Smooth muscle cell (in vitro differentiated cells): ENCODE data around the gene TPM1. TPM values are rescaled to one million over a fixed set of nuclear protein-coding genes. Genes with fewer than 3 reads are reported as not detected.

Experiments used
- DNase-seq: peaks from one replicate; lab custom pipeline; 2025; ENCODE audit not compliant: unreplicated experiment; lab: John Stamatoyannopoulos, UW
- H2AFZ ChIP-seq: fragments of 200-600 bp; sonication (generic); 2 replicates; pipeline ENCODE4 v1.6.0; 2016; ENCODE audit warnings: antibody characterized with exemption, low read depth, mild to moderate bottlenecking
- H3F3A ChIP-seq: fragments of 200-600 bp; sonication (generic); 2 replicates; pipeline ENCODE4 v1.6.0; 2017; ENCODE audit warnings: antibody characterized with exemption, low read depth
- H3K27ac ChIP-seq: fragments of 200-600 bp; sonication (generic); 2 replicates; pipeline ENCODE4 v1.5.1; 2016; ENCODE audit warnings: low read depth, mild to moderate bottlenecking
- H3K27me3 ChIP-seq: fragments of 200-600 bp; sonication (generic); 2 replicates; pipeline ENCODE4 v1.6.1; 2016; ENCODE audit warnings: low read depth, mild to moderate bottlenecking
- H3K36me3 ChIP-seq: fragments of 200-600 bp; sonication (generic); 2 replicates; pipeline ENCODE4 v1.5.1; 2016; ENCODE audit warnings: low read depth
- H3K4me1 ChIP-seq: fragments of 200-600 bp; sonication (generic); 2 replicates; pipeline ENCODE4 v1.5.1; 2016; ENCODE audit warnings: low read depth
- H3K4me2 ChIP-seq: fragments of 200-600 bp; sonication (generic); 2 replicates; pipeline ENCODE4 v1.6.0; 2016; ENCODE audit warnings: mild to moderate bottlenecking
- H3K4me3 ChIP-seq: fragments of 200-600 bp; sonication (generic); 2 replicates; pipeline ENCODE4 v1.5.1; 2016; ENCODE audit warnings: mild to moderate bottlenecking
- H3K79me2 ChIP-seq: fragments of 200-600 bp; sonication (generic); 2 replicates; pipeline ENCODE4 v1.6.0; 2016; ENCODE audit warnings: low read depth, mild to moderate bottlenecking
- H3K9ac ChIP-seq: fragments of 200-600 bp; sonication (generic); 2 replicates; pipeline ENCODE4 v1.6.0; 2016; ENCODE audit warnings: low read depth
- H3K9me3 ChIP-seq: fragments of 200-600 bp; sonication (generic); replicated peaks from 2 replicates; pipeline ENCODE4 v1.5.1; 2016; ENCODE audit warnings: low read depth
- H4K20me1 ChIP-seq: fragments of 200-600 bp; sonication (generic); 2 replicates; pipeline ENCODE4 v1.6.0; 2016; ENCODE audit warnings: low read depth
- CTCF ChIP-seq: fragments of 200-600 bp; sonication (generic); IDR thresholded peaks from 2 replicates; pipeline ENCODE4 v1.5.1; 2017; ENCODE audit warnings: borderline replicate concordance, mild to moderate bottlenecking, antibody characterized with exemption; ENCODE audit not compliant: insufficient read depth, poor library complexity, severe bottlenecking
- WGBS: methylation state at CpG from one replicate; pipeline ENCODE4 v1.1.7; 2016; ENCODE audit warnings: low lambda C conversion rate; 5-methylcytosine and 5-hydroxymethylcytosine counted together
- polyA plus RNA-seq: library from polyadenylated mRNA; unstranded; fragments of >200 nt; fragmentation: Nextera tagmentation; extraction: Ambion mirVana; gene quantifications from 2 replicates; pipeline ENCODE4 v1.2.1, GENCODE V29; 2016
- total RNA-seq: library from RNA; depleted of rRNA; stranded (reverse); fragments of >200 nt; gene quantifications from 2 replicates; pipeline ENCODE4 v1.2.3, GENCODE V29; 2014

The TPM1 gene
- total and polyA plus RNA-seq, 2 experiments from 2014 or later: 1,694 to 1,915 TPM

DNA sequence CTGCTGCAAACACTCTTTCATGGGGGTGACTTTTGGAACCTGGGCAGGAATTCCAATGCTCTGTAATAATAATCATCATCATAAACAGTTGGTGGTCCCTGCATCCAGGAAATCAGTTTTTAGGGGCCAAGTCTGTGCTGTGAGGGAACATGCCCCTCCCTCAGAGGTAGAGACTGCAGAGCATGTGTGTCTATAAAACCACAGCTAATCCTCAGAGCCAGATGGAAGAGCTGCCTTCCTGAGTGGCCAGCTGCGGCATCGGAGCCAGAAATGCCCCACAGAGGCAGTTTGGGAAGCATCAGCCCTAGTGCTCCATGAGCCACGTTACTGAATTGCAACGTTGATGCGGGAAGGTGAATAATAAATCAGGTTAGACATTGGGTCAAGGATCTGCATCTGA, 12.9 kb upstream of the TPM1 start:
- peak overlapping the region; percentile 1 for H2AFZ ChIP-seq
- no peaks in the 10 kb centered on the region for H3K9me3 ChIP-seq
- no peak overlapping the region for H3K27ac ChIP-seq
- no peak overlapping the region for H3K9ac ChIP-seq
- H3K4me2 ChIP-seq: peak overlapping the region; percentile 70
- WGBS: 58% methylated on average over 5 of the region's 5 CpGs
- TF ChIP-seq CTCF: no peak
- no peaks in the 10 kb centered on the region for H3F3A ChIP-seq
- no peaks in the 10 kb centered on the region for H3K36me3 ChIP-seq
- H3K4me1 ChIP-seq: peaks cover 12% of the 10 kb centered on the region
- H3K4me3 ChIP-seq: no peak overlapping the region
- no peaks in the 10 kb centered on the region for H3K79me2 ChIP-seq
- no peak for DNase-seq
- no peaks in the 10 kb centered on the region for H3K27me3 ChIP-seq
- H4K20me1 ChIP-seq: no peaks in the 10 kb centered on the region

DNA sequence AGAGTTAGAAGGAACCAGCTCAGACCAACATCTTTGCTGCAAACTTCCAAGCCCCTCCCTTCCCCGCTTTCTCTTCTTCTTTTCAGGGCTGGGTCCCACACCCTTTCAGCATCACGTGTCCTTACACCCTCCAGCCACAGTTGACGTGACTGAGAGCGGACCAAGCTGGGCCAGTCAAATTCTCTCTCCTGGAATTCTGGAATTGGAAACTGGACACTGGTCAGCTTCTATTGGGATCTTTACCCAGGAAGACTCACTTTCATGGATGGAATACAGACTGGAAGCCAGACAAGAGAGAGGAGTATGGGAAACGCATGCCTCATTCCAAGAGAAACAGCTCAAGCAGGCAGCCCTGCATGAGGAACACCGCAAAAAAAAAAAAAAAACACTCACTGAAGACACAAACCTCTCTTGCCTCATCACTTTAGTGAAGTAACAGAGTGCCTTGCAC, 12.4 kb upstream of the TPM1 start:
- peak overlapping the region; percentile 1 for H2AFZ ChIP-seq
- H3K27ac ChIP-seq: no peak overlapping the region
- no peaks in the 10 kb centered on the region for H3F3A ChIP-seq
- H3K9me3 ChIP-seq: no peaks in the 10 kb centered on the region
- no peak overlapping the region for H3K9ac ChIP-seq
- no peaks in the 10 kb centered on the region for H3K79me2 ChIP-seq
- no peak overlapping the region for H3K4me3 ChIP-seq
- H3K4me2 ChIP-seq: peak overlapping the region; percentile 70
- WGBS: 58% methylated on average over 6 of the region's 6 CpGs
- no peaks in the 10 kb centered on the region for H4K20me1 ChIP-seq
- no peaks in the 10 kb centered on the region for H3K36me3 ChIP-seq
- H3K4me1 ChIP-seq: peaks cover 12% of the 10 kb centered on the region
- no peaks in the 10 kb centered on the region for H3K27me3 ChIP-seq
- no peak for DNase-seq
- TF ChIP-seq CTCF: no peak

GRCh38 chr15:63034578-63034977, 8.0 kb upstream of the TPM1 start:
- Histone ChIP-seq H3K9me3 (no peaks in the 10 kb centered on the region), H3K27ac (no peak overlapping the region), H3K9ac (no peak overlapping the region), H3K27me3 (no peaks in the 10 kb centered on the region), H3K36me3 (no peaks in the 10 kb centered on the region), H3K4me2 (no peak overlapping the region), H2AFZ (no peak overlapping the region), H3F3A (no peaks in the 10 kb centered on the region), H4K20me1 (no peaks in the 10 kb centered on the region), H3K4me3 (no peak overlapping the region), H3K4me1 (peaks cover 15% of the 10 kb centered on the region), H3K79me2 (no peaks in the 10 kb centered on the region)
- TF ChIP-seq CTCF: no peak
- no peak for DNase-seq
- WGBS: 91% methylated on average over 2 of the region's 2 CpGs

DNA sequence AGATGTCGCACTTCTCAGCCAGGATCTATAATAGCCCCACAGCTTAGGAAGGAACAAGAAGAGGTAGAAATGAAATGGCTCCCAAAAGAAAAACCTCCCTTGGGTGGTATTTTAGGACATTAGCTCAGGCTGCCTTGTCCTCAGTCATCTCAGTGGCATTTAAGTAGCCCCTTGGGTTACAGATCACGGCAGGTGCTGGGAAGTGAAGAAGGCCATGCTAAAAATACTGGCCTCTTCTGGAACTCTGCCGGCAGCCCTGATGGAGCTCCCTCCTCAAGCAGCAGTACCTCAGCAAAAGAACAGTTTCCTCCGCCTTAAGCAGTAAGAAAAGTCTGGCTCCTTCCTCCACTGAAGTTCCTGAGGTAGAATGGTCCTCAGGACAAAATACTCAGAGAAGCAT, 7.3 kb upstream of the TPM1 start:
- 93% methylated on average over 4 of the region's 4 CpGs for WGBS
- TF ChIP-seq CTCF: no peak

More for the DNA sequence above, 7.3 kb upstream of the TPM1 start:
- H3K36me3 ChIP-seq: no peaks in the 10 kb centered on the region
- no peaks in the 10 kb centered on the region for H3K9me3 ChIP-seq
- no peak overlapping the region for H3K27ac ChIP-seq
- no peak for DNase-seq
- peaks cover 2% of the 10 kb centered on the region for H3F3A ChIP-seq
- no peak overlapping the region for H3K9ac ChIP-seq
- H3K4me1 ChIP-seq: peaks cover 8% of the 10 kb centered on the region
- no peaks in the 10 kb centered on the region for H3K27me3 ChIP-seq
- H3K4me3 ChIP-seq: no peak overlapping the region
- H3K79me2 ChIP-seq: no peaks in the 10 kb centered on the region
- H2AFZ ChIP-seq: no peak overlapping the region
- no peak overlapping the region for H3K4me2 ChIP-seq
- no peaks in the 10 kb centered on the region for H4K20me1 ChIP-seq
